GM21737 (cell line): ENCODE results near the gene RGS4.

ENCODE experiments used
- ATAC-seq: cut with Tn5 transposase; IDR thresholded peaks from one replicate; pipeline ENCODE4 v1.9.1; 2021; ENCODE audit warnings: mild to moderate bottlenecking, moderate library complexity; ENCODE audit not compliant: unreplicated experiment

The RGS4 gene

DNA sequence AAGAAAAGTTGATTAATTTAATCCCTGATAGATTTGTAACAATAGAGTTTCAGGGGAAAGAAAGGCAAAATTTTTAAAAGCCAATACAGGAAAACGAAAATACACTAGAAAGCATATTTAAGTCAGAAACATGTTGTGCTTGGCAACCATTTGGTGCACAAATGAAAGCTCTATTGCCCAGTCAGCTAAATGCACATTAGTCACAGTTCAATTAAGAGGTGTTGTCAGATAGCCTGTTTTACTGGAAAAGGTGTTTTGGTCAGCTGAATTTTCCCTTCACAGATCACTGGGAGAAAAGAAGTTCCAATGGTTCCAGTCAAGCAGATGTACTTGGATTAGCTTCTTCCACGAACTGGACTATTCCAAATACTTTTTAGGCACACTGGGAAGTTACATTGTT, 25.4 kb downstream of the RGS4 start:
- ATAC-seq = no peak

GRCh38 chr1:163095213-163095612, 26.1 kb downstream of the RGS4 start:
- no peak for ATAC-seq

DNA sequence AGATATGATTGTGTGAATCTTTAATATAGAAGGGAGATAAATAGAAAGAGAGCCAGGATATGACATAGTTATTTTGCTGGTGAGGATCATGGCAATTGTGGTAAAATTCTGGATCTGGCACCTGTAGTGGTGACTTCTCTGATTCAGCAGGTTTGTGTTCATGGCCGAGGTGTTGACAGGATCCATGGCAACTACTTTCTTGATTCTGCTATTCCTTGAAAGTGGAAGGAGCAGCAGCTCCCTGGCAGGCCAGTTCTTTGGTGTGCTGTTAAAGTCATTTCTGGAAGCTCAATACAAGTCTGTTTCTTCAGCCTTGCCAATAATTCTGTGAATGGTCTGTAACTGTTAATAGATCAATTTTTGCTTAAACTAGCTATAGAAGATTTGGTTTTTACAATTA, 33.4 kb downstream of the RGS4 start:
- ATAC-seq = no peak

DNA sequence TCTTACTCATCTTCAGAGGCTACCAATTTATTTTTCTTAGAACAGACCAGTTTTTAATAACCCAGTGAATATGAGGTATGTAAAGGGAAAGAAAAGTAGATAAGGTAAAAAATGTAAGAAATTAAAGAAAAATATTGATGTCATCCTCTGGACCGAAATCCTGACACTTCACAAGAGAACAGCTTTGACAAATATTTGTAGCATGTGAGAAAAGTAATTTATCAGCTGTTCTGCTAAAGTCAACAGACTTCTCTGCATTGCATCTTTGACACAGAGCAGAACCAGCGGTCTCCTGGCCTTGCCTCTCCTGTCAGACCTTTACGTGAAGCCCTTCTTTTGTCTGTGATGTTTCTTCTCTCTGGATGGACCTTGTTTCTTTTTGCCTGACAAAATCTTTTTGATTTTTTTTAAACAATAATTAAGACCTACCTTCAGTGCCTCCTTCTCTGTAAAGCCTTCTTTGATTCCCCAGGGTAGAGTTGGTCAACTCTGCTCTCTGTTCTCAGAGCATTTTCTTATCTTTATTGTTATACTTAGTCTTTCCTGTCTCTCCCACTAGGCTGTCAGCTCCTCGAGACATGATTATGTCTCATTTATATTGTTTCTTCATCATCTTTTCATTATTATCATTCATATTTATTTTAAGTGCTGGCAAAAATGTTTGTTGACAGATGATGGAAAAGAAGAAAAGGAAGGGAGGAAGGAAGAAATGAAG, 35.4 kb downstream of the RGS4 start:
- no peak for ATAC-seq

GRCh38 chr1:163106364-163106987, 37.3 kb downstream of the RGS4 start:
- ATAC-seq = no peak

DNA sequence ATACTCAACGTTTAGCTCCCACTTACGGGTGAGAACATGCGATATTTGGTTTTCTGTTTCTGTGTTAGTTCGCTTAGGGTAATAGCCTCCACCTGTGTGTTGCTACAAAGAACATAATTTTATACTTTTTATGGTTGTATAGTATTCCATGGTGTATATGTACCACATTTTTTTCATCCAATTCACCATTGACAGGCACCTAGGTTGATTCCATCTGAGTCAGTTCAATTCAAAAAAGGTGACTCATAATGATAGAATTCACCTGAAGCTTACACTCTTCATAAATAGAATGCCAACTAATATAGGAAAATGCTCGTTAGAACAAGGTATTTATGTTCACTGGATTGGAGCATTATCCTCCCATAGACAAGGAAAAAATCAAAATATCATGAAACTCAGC, 38.5 kb downstream of the RGS4 start:
- ATAC-seq = no peak

GRCh38 chr1:163115887-163116286, 46.7 kb downstream of the RGS4 start:
- ATAC-seq = no peak

DNA sequence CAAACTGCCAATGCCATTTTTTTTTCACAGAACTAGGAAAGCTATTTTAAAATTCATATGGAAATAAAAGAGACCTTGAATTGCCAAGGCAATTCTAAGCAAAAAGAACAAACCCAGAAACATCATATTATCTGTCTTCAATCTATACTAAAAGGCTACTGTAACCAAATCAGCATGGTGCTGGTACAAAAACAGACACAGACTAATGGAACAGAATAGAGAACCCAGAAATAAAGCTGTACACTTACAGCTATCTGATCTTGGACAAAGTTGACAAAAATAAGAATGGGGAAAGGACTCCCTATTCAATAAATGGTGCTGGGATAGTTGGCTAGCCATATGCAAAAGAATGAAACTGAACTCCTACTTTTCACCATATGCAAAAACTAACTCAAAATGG, 50.5 kb downstream of the RGS4 start:
- no peak for ATAC-seq

DNA sequence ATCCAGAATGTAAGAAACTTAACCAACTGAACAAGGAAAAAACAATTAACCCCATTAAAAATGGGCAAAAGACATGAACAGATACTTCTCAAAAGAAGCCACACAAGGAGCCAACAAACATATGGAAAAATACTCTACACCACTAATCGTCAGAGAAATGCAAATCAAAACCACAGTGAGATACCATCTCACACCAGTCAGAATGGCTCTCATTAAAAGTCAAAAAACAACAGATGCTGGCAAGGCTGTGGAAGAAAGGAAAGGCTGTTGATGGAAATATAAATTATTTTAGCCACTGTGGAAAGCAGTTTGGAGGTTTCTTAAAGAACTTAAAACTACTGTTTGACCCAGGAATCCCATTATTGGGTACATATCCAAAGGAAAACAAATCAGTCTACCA, 51.2 kb downstream of the RGS4 start:
- ATAC-seq = no peak

DNA sequence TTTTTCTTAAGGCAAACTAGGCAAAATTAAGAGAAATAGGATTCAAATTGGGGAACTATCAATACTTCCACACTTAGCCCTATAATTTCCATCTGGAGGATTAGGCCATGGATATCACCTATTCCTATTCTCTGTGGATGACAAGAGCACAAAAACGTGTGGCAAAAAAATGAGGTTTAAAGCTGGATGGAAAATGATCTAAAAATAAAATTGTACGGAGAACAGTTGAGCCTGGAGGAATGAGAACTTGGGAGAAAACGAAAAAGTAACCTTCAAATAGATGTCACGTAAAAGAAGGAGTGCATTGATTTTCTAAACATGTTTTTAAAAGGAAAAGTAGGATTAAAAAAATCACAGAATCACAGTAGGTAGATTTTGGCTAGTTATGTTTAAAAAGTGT, 55.7 kb downstream of the RGS4 start:
- no peak for ATAC-seq
